IMR-90 (cell line): ENCODE results near the gene PIGN. TPM values are rescaled to one million over a fixed set of nuclear protein-coding genes. Genes with fewer than 3 reads are reported as not detected.

ENCODE experiments used
- ATAC-seq: fragments of 200-7000 bp; cut with Tn5 transposase; 2 replicates; pipeline ENCODE4 v1.9.1; 2020; ENCODE audit warnings: low read depth, mild to moderate bottlenecking, moderate library complexity
- BruUV-seq: library from RNA; stranded (reverse); fragments of 400-500 nt; replicated peaks from 2 replicates; lab custom pipeline; 2021; lab: Mats Ljungman, UMichigan
- CTCF ChIA-PET: fragments of 300-600 bp; formaldehyde crosslinking; extraction: SDS; loops from one replicate; lab custom pipeline; 2021; ENCODE audit warnings: antibody characterized with exemption; lab: Yijun Ruan, JAX
- POLR2A ChIA-PET: fragments of 300-600 bp; sonication (Branson Sonifier 250); formaldehyde crosslinking; loops from one replicate; lab custom pipeline; 2022; ENCODE audit warnings: antibody characterized with exemption; ENCODE audit not compliant: unreplicated experiment; lab: Charles Lee
- DNase-seq: peaks from one replicate; pipeline ENCODE4 v3.0.0; 2013
- H2AFZ ChIP-seq: replicated peaks from 2 replicates; pipeline ENCODE3; 2013; ENCODE audit warnings: low read length, mild to moderate bottlenecking; ENCODE audit not compliant: poor library complexity
- H2AK5ac ChIP-seq: 2 replicates; pipeline ENCODE4 v1.6.1; 2013; ENCODE audit warnings: low read depth, low read length, inconsistent platforms
- H2AK9ac ChIP-seq: replicated peaks from 2 replicates; pipeline ENCODE3; 2013; ENCODE audit warnings: mild to moderate bottlenecking, low read depth, low read length, moderate library complexity; ENCODE audit not compliant: poor library complexity
- H2BK120ac ChIP-seq: 2 replicates; pipeline ENCODE4 v1.6.1; 2013; ENCODE audit warnings: low read depth, low read length, inconsistent platforms
- H2BK15ac ChIP-seq: 3 replicates; pipeline ENCODE4 v1.6.1; 2013; ENCODE audit warnings: low read depth, low read length, inconsistent platforms
- H2BK20ac ChIP-seq: 2 replicates; pipeline ENCODE4 v1.6.1; 2013; ENCODE audit warnings: low read depth, mild to moderate bottlenecking, inconsistent platforms, low read length, moderate library complexity
- H2BK5ac ChIP-seq: 2 replicates; pipeline ENCODE4 v1.6.1; 2013; ENCODE audit warnings: mild to moderate bottlenecking, low read depth, low read length, inconsistent platforms; ENCODE audit not compliant: poor library complexity, severe bottlenecking
- H3K14ac ChIP-seq: replicated peaks from 2 replicates; pipeline ENCODE4 v1.6.1; 2013; ENCODE audit warnings: low read depth, low read length, inconsistent platforms
- H3K18ac ChIP-seq: 2 replicates; pipeline ENCODE4 v1.6.1; 2013; ENCODE audit warnings: low read depth, low read length, control low read depth
- H3K23ac ChIP-seq: 2 replicates; pipeline ENCODE4 v1.6.1; 2013; ENCODE audit warnings: low read depth, low read length, inconsistent platforms
- H3K27ac ChIP-seq: 2 replicates; pipeline ENCODE4 v1.5.1; 2013; ENCODE audit warnings: mild to moderate bottlenecking, control low read depth, low read length; ENCODE audit not compliant: insufficient read depth
- H3K27me3 ChIP-seq: 2 replicates; pipeline ENCODE4 v1.6.1; 2013; ENCODE audit warnings: low read length; ENCODE audit not compliant: control insufficient read depth, insufficient read depth
- H3K36me3 ChIP-seq: 2 replicates; pipeline ENCODE4 v1.6.1; 2013; ENCODE audit warnings: low read length, mixed read lengths; ENCODE audit not compliant: control insufficient read depth, insufficient read depth
- H3K4ac ChIP-seq: 2 replicates; pipeline ENCODE4 v1.6.1; 2013; ENCODE audit warnings: low read depth, low read length, inconsistent platforms
- H3K4me1 ChIP-seq: 2 replicates; pipeline ENCODE4 v1.6.1; 2013; ENCODE audit warnings: low read length, mixed read lengths; ENCODE audit not compliant: control insufficient read depth, insufficient read depth
- H3K4me2 ChIP-seq: 2 replicates; pipeline ENCODE4 v1.6.1; 2013; ENCODE audit warnings: low read depth, mild to moderate bottlenecking, control low read depth, low read length, moderate library complexity
- H3K4me3 ChIP-seq: 2 replicates; pipeline ENCODE4 v1.5.1; 2013; ENCODE audit warnings: low read depth, mild to moderate bottlenecking, control low read depth, low read length, moderate library complexity; ENCODE audit not compliant: insufficient read depth
- H3K56ac ChIP-seq: 2 replicates; pipeline ENCODE4 v1.6.1; 2013; ENCODE audit warnings: low read length, inconsistent platforms; ENCODE audit not compliant: insufficient read depth; ENCODE audit errors: extremely low read depth
- H3K79me1 ChIP-seq, 2 experiments: 2 replicates each; pipeline ENCODE4 v1.6.1; 2013; ENCODE audit warnings: low read length in 2 of 2, inconsistent platforms in 1 of 2, low read depth in 1 of 2
- H3K9ac ChIP-seq: 2 replicates; pipeline ENCODE4 v1.6.1; 2013; ENCODE audit warnings: low read depth, low read length, control low read depth
- H3K9me1 ChIP-seq: 2 replicates; pipeline ENCODE4 v1.6.1; 2013; ENCODE audit warnings: low read length, inconsistent platforms; ENCODE audit not compliant: insufficient read depth
- H3K9me3 ChIP-seq: 2 replicates; pipeline ENCODE4 v1.6.1; 2013; ENCODE audit warnings: low read length; ENCODE audit not compliant: control insufficient read depth, insufficient read depth
- H4K20me1 ChIP-seq: 2 replicates; pipeline ENCODE4 v1.6.1; 2013; ENCODE audit warnings: low read length, inconsistent platforms; ENCODE audit not compliant: insufficient read depth
- H4K5ac ChIP-seq: 2 replicates; pipeline ENCODE4 v1.6.1; 2013; ENCODE audit warnings: mild to moderate bottlenecking, low read depth, low read length, control low read depth
- H4K8ac ChIP-seq, 2 experiments: 2 replicates each; pipeline ENCODE4 v1.6.1; 2013; ENCODE audit warnings: low read depth in 2 of 2, low read length in 2 of 2, control low read depth in 1 of 2, inconsistent platforms in 1 of 2
- H4K91ac ChIP-seq: 2 replicates; pipeline ENCODE4 v1.6.1; 2013; ENCODE audit warnings: low read depth, low read length, inconsistent platforms; ENCODE audit not compliant: insufficient read depth
- BHLHE40 ChIP-seq: fragments of 150-350 bp; IDR thresholded peaks from 2 replicates; pipeline ENCODE4 v1.6.1; 2016; ENCODE audit warnings: mild to moderate bottlenecking, low read depth, low read length
- CHD1 ChIP-seq: IDR thresholded peaks from 2 replicates; pipeline ENCODE4 v1.6.1; 2012; ENCODE audit warnings: low read depth, low read length, improper control_type of control experiment
- FOS ChIP-seq: fragments of 150-350 bp; IDR thresholded peaks from 2 replicates; pipeline ENCODE4 v1.6.1; 2016; ENCODE audit warnings: low read depth, low read length
- MAFK ChIP-seq: IDR thresholded peaks from 2 replicates; pipeline ENCODE4 v1.6.1; 2012; ENCODE audit warnings: low read depth, low read length, improper control_type of control experiment
- MAZ ChIP-seq: IDR thresholded peaks from 2 replicates; pipeline ENCODE4 v1.6.1; 2012; ENCODE audit warnings: low read depth, mild to moderate bottlenecking, low read length, improper control_type of control experiment, moderate library complexity, borderline replicate concordance
- NFE2L2 ChIP-seq: fragments of 150-350 bp; IDR thresholded peaks from 2 replicates; pipeline ENCODE4 v1.6.1; 2016; ENCODE audit warnings: low read depth, mild to moderate bottlenecking, low read length
- POLR2A ChIP-seq: IDR thresholded peaks from 2 replicates; pipeline ENCODE4 v1.6.1; 2012; ENCODE audit warnings: mild to moderate bottlenecking, low read depth, low read length
- RAD21 ChIP-seq: IDR thresholded peaks from 2 replicates; pipeline ENCODE4 v1.6.1; 2012; ENCODE audit warnings: low read length, improper control_type of control experiment
- RCOR1 ChIP-seq: IDR thresholded peaks from 2 replicates; pipeline ENCODE4 v1.6.1; 2012; ENCODE audit warnings: mild to moderate bottlenecking, low read length, improper control_type of control experiment; ENCODE audit not compliant: insufficient replicate concordance
- RFX5 ChIP-seq: IDR thresholded peaks from 2 replicates; pipeline ENCODE4 v1.8.0; 2012; ENCODE audit warnings: low read depth, mild to moderate bottlenecking, low read length, moderate library complexity
- SMC3 ChIP-seq: fragments of 150-350 bp; IDR thresholded peaks from 2 replicates; pipeline ENCODE4 v1.6.1; 2016; ENCODE audit warnings: low read depth, mild to moderate bottlenecking, antibody characterized with exemption, low read length, moderate library complexity
- WGBS, 2 experiments: methylation state at CpG; one replicate each; pipeline versions ENCODE4 v1.1.5 to v1.1.7; 2013; ENCODE audit warnings: missing lambda C conversion rate in 2 of 2; ENCODE audit not compliant: insufficient read length in 1 of 2; ENCODE audit errors: extremely low coverage in 2 of 2; 5-methylcytosine and 5-hydroxymethylcytosine counted together
- dilution Hi-C: fragments of 300-500 bp; cut with HindIII; formaldehyde crosslinking; loops from one replicate; pipeline ENCODE4 v1.14.3; 2018; ENCODE audit warnings: low sequenced_read_pairs; ENCODE audit not compliant: unreplicated experiment
- in situ Hi-C: fragments of 300-500 bp; cut with MboI; formaldehyde crosslinking; loops from 3 replicates; pipeline ENCODE4 v1.14.3; 2019; ENCODE audit warnings: low sequenced_read_pairs, inconsistent platforms, mixed read lengths
- intact Hi-C: fragments of 100-400 bp; cut with micrococcal nuclease; formaldehyde crosslinking; loops from 2 replicates; pipeline ENCODE4 v1.10.0; 2022
- polyA plus RNA-seq, 3 experiments: library from polyadenylated mRNA; depleted of rRNA; stranded (reverse); fragments of >200 nt; gene quantifications; 2 replicates each; pipeline ENCODE4 v1.2.3, GENCODE V29; 2012; ENCODE audit warnings: low replicate concordance in 1 of 3
- total RNA-seq: library from RNA; depleted of rRNA; stranded (reverse); fragments of >200 nt; gene quantifications from 2 replicates; pipeline ENCODE4 v1.2.3, GENCODE V29; 2012
- TF ChIP-seq, protein P1 (sequence below): fragments of 150-350 bp; IDR thresholded peaks from 2 replicates; pipeline ENCODE4 v1.6.1; 2017; ENCODE audit warnings: mild to moderate bottlenecking, antibody characterized with exemption, low read length, low read depth
- TF ChIP-seq, protein P2 (sequence below): conservative IDR thresholded peaks from 2 replicates; pipeline ENCODE4 v1.5.1; 2012; ENCODE audit warnings: mild to moderate bottlenecking, low read depth, low read length, improper control_type of control experiment
- TF ChIP-seq, protein P3 (sequence below): fragments of 150-350 bp; IDR thresholded peaks from 2 replicates; pipeline ENCODE4 v1.6.1; 2016; ENCODE audit warnings: low read depth, mild to moderate bottlenecking, low read length, moderate library complexity, borderline replicate concordance

Gene PIGN
- total and polyA plus RNA-seq, 2 of the 4 experiments (the other 2 are of a cell fraction): 9.0 to 17.9 TPM

DNA sequence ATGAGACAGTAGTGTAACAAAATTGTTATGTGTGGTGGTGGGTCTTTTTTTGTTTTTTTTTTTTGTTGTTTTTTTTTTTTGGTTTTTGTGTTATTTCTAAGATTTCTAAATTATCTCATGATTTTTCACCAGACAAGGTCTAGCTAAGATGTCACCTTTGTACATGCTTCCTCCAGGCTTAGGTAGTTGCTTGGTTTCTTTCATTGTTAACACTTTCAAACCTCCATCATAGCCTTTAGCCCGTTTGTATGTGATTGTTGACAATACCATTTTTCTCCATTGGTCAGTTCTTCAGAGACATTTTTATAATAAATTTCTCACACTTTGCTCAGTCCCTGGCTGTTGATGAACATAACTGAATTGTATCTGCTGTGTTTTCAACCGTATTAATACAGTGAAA lies 2.4 kb upstream of the PIGN start:
- Histone ChIP-seq H2BK20ac (no peak overlapping the region), H2AK9ac (no peak overlapping the region), H2AFZ (no peak overlapping the region), H3K23ac (peak overlapping the region; percentile 41; the same call in 1 of the 2 replicates), H2BK120ac (no peak overlapping the region), H4K91ac (no peak overlapping the region), H3K4ac (no peak overlapping the region), H3K14ac (0 out of 2 replicates have a peak overlapping the region, but pooled peaks have one; percentile 12), H3K27me3 (no peaks in the 10 kb centered on the region), H3K4me1 (peaks cover 8% of the 10 kb centered on the region; the same call in 1 of the 2 replicates), H4K5ac (no peak overlapping the region), H2BK5ac (no peak overlapping the region), H4K8ac (no peak overlapping the region), H3K18ac (no peak overlapping the region), H3K4me3 (0 out of 2 replicates have a peak overlapping the region, but pooled peaks have one; percentile 7), H3K9ac (no peak overlapping the region), H3K56ac (no peak overlapping the region), H3K4me2 (peak overlapping the region; percentile 90), H2BK15ac (no peak overlapping the region), H2AK5ac (no peak overlapping the region), H4K20me1 (peaks cover 21% of the 10 kb centered on the region; the same call in 1 of the 2 replicates), H3K27ac (no peak overlapping the region), H3K36me3 (no peaks in the 10 kb centered on the region), H3K79me1 (peaks cover 7 to 40% of the 10 kb centered on the region in 2 experiments), H3K9me1 (no peaks in the 10 kb centered on the region; the same call in 1 of the 2 replicates), H3K9me3 (no peaks in the 10 kb centered on the region; the same call in 1 of the 2 replicates)
- DNase-seq (no peak), ATAC-seq (no peak)
- in situ Hi-C loops (loop anchor here (5.0 to 25.0 kb wide), 4 partner anchors 58 to 798 kb away; partner anchors contain the start of gene PHLPP1), intact Hi-C loops (loop anchor here (2.0 to 10.0 kb wide), 4 partner anchors 28 to 796 kb away; partner anchors contain the start of genes PHLPP1 and ZCCHC2), dilution Hi-C loops (no loop called here)
- ChIA-PET POLR2A (no interaction called here), CTCF (no interaction called here)
- TF ChIP-seq POLR2A (no peak), RCOR1 (no peak), RAD21 (no peak), FOS (no peak), MAZ (no peak), NFE2L2 (no peak), MAFK (no peak), RFX5 (no peak), SMC3 (no peak), BHLHE40 (no peak), CHD1 (no peak)
- TF ChIP-seq, protein P1, sequence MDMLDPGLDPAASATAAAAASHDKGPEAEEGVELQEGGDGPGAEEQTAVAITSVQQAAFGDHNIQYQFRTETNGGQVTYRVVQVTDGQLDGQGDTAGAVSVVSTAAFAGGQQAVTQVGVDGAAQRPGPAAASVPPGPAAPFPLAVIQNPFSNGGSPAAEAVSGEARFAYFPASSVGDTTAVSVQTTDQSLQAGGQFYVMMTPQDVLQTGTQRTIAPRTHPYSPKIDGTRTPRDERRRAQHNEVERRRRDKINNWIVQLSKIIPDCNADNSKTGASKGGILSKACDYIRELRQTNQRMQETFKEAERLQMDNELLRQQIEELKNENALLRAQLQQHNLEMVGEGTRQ: no peak
- TF ChIP-seq, protein P2, sequence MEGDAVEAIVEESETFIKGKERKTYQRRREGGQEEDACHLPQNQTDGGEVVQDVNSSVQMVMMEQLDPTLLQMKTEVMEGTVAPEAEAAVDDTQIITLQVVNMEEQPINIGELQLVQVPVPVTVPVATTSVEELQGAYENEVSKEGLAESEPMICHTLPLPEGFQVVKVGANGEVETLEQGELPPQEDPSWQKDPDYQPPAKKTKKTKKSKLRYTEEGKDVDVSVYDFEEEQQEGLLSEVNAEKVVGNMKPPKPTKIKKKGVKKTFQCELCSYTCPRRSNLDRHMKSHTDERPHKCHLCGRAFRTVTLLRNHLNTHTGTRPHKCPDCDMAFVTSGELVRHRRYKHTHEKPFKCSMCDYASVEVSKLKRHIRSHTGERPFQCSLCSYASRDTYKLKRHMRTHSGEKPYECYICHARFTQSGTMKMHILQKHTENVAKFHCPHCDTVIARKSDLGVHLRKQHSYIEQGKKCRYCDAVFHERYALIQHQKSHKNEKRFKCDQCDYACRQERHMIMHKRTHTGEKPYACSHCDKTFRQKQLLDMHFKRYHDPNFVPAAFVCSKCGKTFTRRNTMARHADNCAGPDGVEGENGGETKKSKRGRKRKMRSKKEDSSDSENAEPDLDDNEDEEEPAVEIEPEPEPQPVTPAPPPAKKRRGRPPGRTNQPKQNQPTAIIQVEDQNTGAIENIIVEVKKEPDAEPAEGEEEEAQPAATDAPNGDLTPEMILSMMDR: no peak
- TF ChIP-seq, protein P3, sequence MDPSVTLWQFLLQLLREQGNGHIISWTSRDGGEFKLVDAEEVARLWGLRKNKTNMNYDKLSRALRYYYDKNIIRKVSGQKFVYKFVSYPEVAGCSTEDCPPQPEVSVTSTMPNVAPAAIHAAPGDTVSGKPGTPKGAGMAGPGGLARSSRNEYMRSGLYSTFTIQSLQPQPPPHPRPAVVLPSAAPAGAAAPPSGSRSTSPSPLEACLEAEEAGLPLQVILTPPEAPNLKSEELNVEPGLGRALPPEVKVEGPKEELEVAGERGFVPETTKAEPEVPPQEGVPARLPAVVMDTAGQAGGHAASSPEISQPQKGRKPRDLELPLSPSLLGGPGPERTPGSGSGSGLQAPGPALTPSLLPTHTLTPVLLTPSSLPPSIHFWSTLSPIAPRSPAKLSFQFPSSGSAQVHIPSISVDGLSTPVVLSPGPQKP: no peak
- no TSS peak for BruUV-seq
- no CpG with 5 or more reads among the region's 2 CpGs for WGBS, 2 experiments
